Right atrium auricular region (tissue), 2 donors: ENCODE measurements around the gene RAB40A. TPM values are rescaled to one million over a fixed set of nuclear protein-coding genes. Genes with fewer than 3 reads are reported as not detected.
A peak's percentile ranks its signal among the peaks of the same experiment; 100 is the strongest.

Experiments
- DNase-seq: peaks from one replicate; pipeline ENCODE4 v3.0.0-alpha.2; 2019; ENCODE audit warnings: low spot score
- H3K27ac ChIP-seq, 2 donors: fragments of 200-600 bp; sonication (generic); 1 replicate in 1 of 2; 2 replicates in 1 of 2; pipeline ENCODE4 v1.5.1; 2016 to 2019
- H3K27me3 ChIP-seq, 2 donors: fragments of 200-600 bp; sonication (generic); one replicate each; pipeline versions ENCODE4 v1.5.1 to v1.6.0; 2017 to 2019
- H3K36me3 ChIP-seq: fragments of 200-600 bp; sonication (generic); one replicate; pipeline ENCODE4 v1.5.1; 2016
- H3K4me1 ChIP-seq, 2 donors: fragments of 200-600 bp; sonication (generic); one replicate each; pipeline versions ENCODE4 v1.5.1 to v1.6.0; 2017 to 2019
- H3K4me3 ChIP-seq, 2 donors: fragments of 200-600 bp; sonication (generic); 1 replicate in 1 of 2; 2 replicates in 1 of 2; pipeline ENCODE4 v1.5.1; 2017 to 2019; ENCODE audit warnings: mild to moderate bottlenecking in 1 of 2, moderate library complexity in 1 of 2
- H3K9me3 ChIP-seq, 2 donors: fragments of 200-600 bp; sonication (generic); one replicate each; pipeline ENCODE4 v1.5.1; 2019
- total RNA-seq, 2 donors: library from RNA; depleted of rRNA; stranded (reverse); fragments of >200 nt; gene quantifications; one replicate each; pipeline ENCODE4 v1.1.0, GENCODE V29; 2016
- TF ChIP-seq, protein P1 (sequence below), 2 donors: fragments of 200-600 bp; sonication (generic); IDR thresholded peaks; one replicate each; pipeline ENCODE4 v1.5.1; 2019; ENCODE audit warnings: antibody characterized with exemption in 2 of 2

RAB40A gene
- total RNA-seq, 2 donors from 2014 or later: 0.31 TPM; not detected in 1

DNA sequence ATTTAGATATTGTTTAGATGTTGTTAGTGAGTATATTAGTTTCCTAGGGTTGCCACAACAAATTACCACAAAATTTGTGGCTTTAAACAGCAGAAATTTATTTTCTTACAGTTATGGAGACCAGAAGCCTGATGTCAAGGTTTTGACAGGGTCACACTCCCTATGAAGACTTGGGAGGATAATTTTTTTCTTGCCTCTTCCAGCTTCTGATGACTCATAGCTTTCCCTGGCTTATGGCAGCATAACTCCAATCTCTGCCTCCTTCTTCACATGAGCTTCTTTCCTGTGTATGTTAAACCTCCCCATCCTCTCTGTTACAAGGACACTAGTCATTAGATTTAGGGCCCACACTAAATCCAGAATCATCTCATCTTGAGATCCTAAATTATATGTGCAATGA, 20.9 kb upstream of the RAB40A start:
- Histone ChIP-seq H3K27me3 (no peaks in the 10 kb centered on the region), H3K9me3 (no peaks in the 10 kb centered on the region), H3K27ac (no peak overlapping the region), H3K36me3 (no peaks in the 10 kb centered on the region), H3K4me3 (no peak overlapping the region), H3K4me1 (no peaks in the 10 kb centered on the region)
- TF ChIP-seq, protein P1, sequence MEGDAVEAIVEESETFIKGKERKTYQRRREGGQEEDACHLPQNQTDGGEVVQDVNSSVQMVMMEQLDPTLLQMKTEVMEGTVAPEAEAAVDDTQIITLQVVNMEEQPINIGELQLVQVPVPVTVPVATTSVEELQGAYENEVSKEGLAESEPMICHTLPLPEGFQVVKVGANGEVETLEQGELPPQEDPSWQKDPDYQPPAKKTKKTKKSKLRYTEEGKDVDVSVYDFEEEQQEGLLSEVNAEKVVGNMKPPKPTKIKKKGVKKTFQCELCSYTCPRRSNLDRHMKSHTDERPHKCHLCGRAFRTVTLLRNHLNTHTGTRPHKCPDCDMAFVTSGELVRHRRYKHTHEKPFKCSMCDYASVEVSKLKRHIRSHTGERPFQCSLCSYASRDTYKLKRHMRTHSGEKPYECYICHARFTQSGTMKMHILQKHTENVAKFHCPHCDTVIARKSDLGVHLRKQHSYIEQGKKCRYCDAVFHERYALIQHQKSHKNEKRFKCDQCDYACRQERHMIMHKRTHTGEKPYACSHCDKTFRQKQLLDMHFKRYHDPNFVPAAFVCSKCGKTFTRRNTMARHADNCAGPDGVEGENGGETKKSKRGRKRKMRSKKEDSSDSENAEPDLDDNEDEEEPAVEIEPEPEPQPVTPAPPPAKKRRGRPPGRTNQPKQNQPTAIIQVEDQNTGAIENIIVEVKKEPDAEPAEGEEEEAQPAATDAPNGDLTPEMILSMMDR (IDR thresholded peaks at IDR 0.05): no peak
- DNase-seq: no peak

DNA sequence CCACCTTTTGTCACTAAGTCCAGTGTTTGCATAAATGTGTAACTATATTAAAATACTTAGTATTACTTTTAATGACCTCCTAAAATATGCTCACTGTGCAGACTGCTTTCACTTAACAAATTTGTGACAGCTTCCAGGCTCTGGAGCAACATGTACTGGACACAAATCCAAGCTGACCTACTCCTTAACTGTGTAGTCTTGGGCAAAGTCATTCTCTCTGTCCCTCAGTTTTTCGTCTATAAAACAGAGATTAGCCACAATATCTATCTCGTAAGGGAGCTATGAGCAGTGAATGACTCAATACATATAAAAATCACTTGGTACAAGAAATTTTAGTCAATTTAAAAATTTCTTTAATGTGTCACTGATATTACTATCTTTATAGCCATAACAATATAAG, 20.4 kb upstream of the RAB40A start:
- Histone ChIP-seq H3K9me3 (no peaks in the 10 kb centered on the region), H3K27me3 (no peaks in the 10 kb centered on the region), H3K4me1 (no peaks in the 10 kb centered on the region), H3K4me3 (no peak overlapping the region), H3K36me3 (no peaks in the 10 kb centered on the region), H3K27ac (no peak overlapping the region)
- TF ChIP-seq, protein P1 (IDR thresholded peaks at IDR 0.05): no peak
- no peak for DNase-seq

DNA sequence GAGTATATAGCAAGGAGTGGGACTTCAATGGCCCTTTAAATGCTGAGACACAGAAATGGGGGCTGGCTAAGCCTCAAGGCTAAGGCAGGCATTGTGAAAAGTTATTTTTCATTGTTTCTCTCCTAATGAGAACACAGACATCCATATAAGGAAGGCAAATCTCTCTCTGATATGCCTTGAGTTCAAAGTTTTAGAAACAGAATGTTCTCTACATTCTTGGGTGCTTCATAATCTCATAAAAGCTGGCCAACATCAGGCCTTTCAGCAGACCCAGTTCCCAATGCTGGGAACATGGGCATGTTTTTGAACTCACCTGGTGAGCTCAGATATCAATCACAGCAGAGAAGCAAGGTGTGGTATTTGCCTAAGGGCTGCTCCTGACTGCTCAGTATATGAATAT, 19.4 kb upstream of the RAB40A start:
- Histone ChIP-seq H3K27ac (peak overlapping the region in 1 of 2 donors; percentile 16), H3K27me3 (no peaks in the 10 kb centered on the region), H3K4me3 (no peak overlapping the region), H3K4me1 (no peaks in the 10 kb centered on the region), H3K36me3 (no peaks in the 10 kb centered on the region), H3K9me3 (no peaks in the 10 kb centered on the region)
- DNase-seq: no peak
- TF ChIP-seq, protein P1 (IDR thresholded peaks at IDR 0.05): no peak

GRCh38 chrX:103537871-103538387, 18.6 kb upstream of the RAB40A start:
- TF ChIP-seq, protein P1 (IDR thresholded peaks at IDR 0.05): no peak
- no peaks in the 10 kb centered on the region for H3K36me3 ChIP-seq
- H3K27ac ChIP-seq: peak overlapping the region in 1 of 2 donors; percentile 16
- H3K4me3 ChIP-seq: no peak overlapping the region
- no peak for DNase-seq
- H3K4me1 ChIP-seq: no peaks in the 10 kb centered on the region
- H3K27me3 ChIP-seq: no peaks in the 10 kb centered on the region
- no peaks in the 10 kb centered on the region for H3K9me3 ChIP-seq

DNA sequence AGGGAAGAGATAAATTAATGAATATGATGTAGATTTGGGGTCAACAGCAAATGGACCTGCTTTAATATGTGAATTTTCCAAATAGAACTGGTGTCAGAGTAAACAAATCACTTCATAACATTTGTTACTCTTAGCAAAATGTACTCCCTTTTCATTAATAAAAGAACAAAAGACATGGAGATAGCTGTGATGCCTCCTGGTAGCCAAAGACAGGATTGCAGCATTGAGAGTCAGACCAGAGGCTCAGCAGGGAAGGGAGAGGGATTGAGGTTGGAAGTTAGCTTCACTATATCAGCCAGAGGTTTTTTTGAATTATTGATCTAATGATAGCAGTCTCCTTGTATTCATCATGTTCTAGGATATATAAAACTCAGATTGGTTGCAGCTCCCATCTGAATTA, 17.4 kb upstream of the RAB40A start:
- Histone ChIP-seq H3K4me3 (no peak overlapping the region), H3K27ac (no peak overlapping the region), H3K4me1 (no peaks in the 10 kb centered on the region), H3K27me3 (no peaks in the 10 kb centered on the region), H3K9me3 (no peaks in the 10 kb centered on the region), H3K36me3 (no peaks in the 10 kb centered on the region)
- DNase-seq: no peak
- TF ChIP-seq, protein P1 (IDR thresholded peaks at IDR 0.05): no peak

GRCh38 chrX:103536071-103536470, 16.8 kb upstream of the RAB40A start:
- Histone ChIP-seq H3K4me3 (no peak overlapping the region), H3K9me3 (no peaks in the 10 kb centered on the region), H3K27ac (peak overlapping the region in 1 of 2 donors; percentile 15), H3K27me3 (no peaks in the 10 kb centered on the region), H3K36me3 (no peaks in the 10 kb centered on the region), H3K4me1 (no peaks in the 10 kb centered on the region)
- TF ChIP-seq, protein P1 (IDR thresholded peaks at IDR 0.05): no peak
- no peak for DNase-seq
